Panc1 (cell line): ENCODE data around the gene SLC44A1. TPM values are rescaled to one million over a fixed set of nuclear protein-coding genes. Genes with fewer than 3 reads are reported as not detected.

Source experiments
- ATAC-seq: fragments of 200-7000 bp; cut with Tn5 transposase; 2 replicates; pipeline ENCODE4 v1.9.1; 2020; ENCODE audit warnings: mild to moderate bottlenecking, moderate library complexity
- BruUV-seq: library from RNA; stranded (reverse); fragments of 400-500 nt; replicated peaks from 2 replicates; lab custom pipeline; 2021; lab: Mats Ljungman, UMichigan
- CTCF ChIA-PET: fragments of 300-600 bp; sonication (Branson Sonifier 250); formaldehyde crosslinking; loops from one replicate; lab custom pipeline; 2022; ENCODE audit warnings: antibody characterized with exemption; lab: Charles Lee
- POLR2A ChIA-PET: fragments of 300-600 bp; sonication (Branson Sonifier 250); formaldehyde crosslinking; loops from one replicate; lab custom pipeline; 2022; ENCODE audit warnings: antibody characterized with exemption; lab: Charles Lee
- DNase-seq: peaks from one replicate; pipeline ENCODE4 v3.0.0-alpha.2; 2010; ENCODE audit warnings: low read depth, low spot score
- H3K27ac ChIP-seq: 2 replicates; pipeline ENCODE4 v1.5.1; 2011; ENCODE audit warnings: mild to moderate bottlenecking, low read length, inconsistent platforms
- H3K27me3 ChIP-seq: fragments of 200-500 bp; sonication (Bioruptor generic); 2 replicates; pipeline ENCODE4 v1.6.0; 2014; ENCODE audit warnings: low read length, inconsistent platforms; ENCODE audit not compliant: control insufficient read depth, insufficient read depth
- H3K36me3 ChIP-seq: fragments of 200-500 bp; sonication (Bioruptor generic); 2 replicates; pipeline ENCODE4 v1.5.1; 2014; ENCODE audit warnings: inconsistent platforms, mild to moderate bottlenecking, low read length, moderate library complexity; ENCODE audit not compliant: control insufficient read depth, insufficient read depth
- H3K4me1 ChIP-seq: 2 replicates; pipeline ENCODE4 v1.5.1; 2011; ENCODE audit warnings: inconsistent platforms, mild to moderate bottlenecking, low read length, moderate library complexity; ENCODE audit not compliant: control insufficient read depth, insufficient read depth
- H3K4me3 ChIP-seq, 2 experiments: 2 replicates each; pipeline ENCODE4 v1.5.1; 2011 to 2012; ENCODE audit warnings: low read depth in 2 of 2, low read length in 2 of 2, mild to moderate bottlenecking in 2 of 2, inconsistent platforms in 1 of 2, moderate library complexity in 1 of 2
- H3K9me3 ChIP-seq: fragments of 200-500 bp; sonication (Bioruptor generic); 2 replicates; pipeline ENCODE4 v1.5.1; 2014; ENCODE audit warnings: low read depth, mild to moderate bottlenecking, inconsistent platforms, low read length, moderate library complexity; ENCODE audit not compliant: control insufficient read depth, insufficient read depth
- POLR2AphosphoS5 ChIP-seq: IDR thresholded peaks from 2 replicates; pipeline ENCODE4 v1.6.1; 2012; ENCODE audit warnings: mild to moderate bottlenecking, low read depth, low read length, moderate library complexity
- SIN3A ChIP-seq: IDR thresholded peaks from 2 replicates; pipeline ENCODE4 v1.6.1; 2012; ENCODE audit warnings: low read depth, mild to moderate bottlenecking, low read length, moderate library complexity, borderline replicate concordance; ENCODE audit not compliant: insufficient read depth
- TCF7L2 ChIP-seq: IDR thresholded peaks from 2 replicates; pipeline ENCODE4 v1.6.1; 2011; ENCODE audit warnings: mild to moderate bottlenecking, low read depth, low read length, inconsistent platforms
- in situ Hi-C: cut with HindIII; loops from 2 replicates; pipeline ENCODE4 v1.10.0; 2016; ENCODE audit warnings: low sequenced_read_pairs, low pct_unique_long_range_greater_than_20kb
- intact Hi-C: fragments of 100-400 bp; cut with micrococcal nuclease; formaldehyde crosslinking; loops from one replicate; pipeline ENCODE4 v1.10.0; 2022; ENCODE audit not compliant: unreplicated experiment
- total RNA-seq: library from RNA; stranded (reverse); gene quantifications from one replicate; pipeline ENCODE4 v1.2.1, GENCODE V29; 2021; ENCODE audit not compliant: unreplicated experiment
- TF ChIP-seq, protein P1 (sequence below), 2 experiments: IDR thresholded peaks; 2 replicates each; pipeline ENCODE4 v1.6.1; 2011 to 2012; ENCODE audit warnings: low read depth in 2 of 2, control low read depth in 1 of 2, low read length in 1 of 2, mild to moderate bottlenecking in 1 of 2, moderate library complexity in 1 of 2; ENCODE audit not compliant: insufficient read depth in 1 of 2
- TF ChIP-seq, protein P2 (sequence below): fragments of 450-650 bp; IDR thresholded peaks from 2 replicates; pipeline ENCODE4 v1.5.1; 2017; ENCODE audit warnings: mild to moderate bottlenecking

Gene SLC44A1
- total RNA-seq, 1 experiment from 2014 or later: 8.7 TPM

DNA sequence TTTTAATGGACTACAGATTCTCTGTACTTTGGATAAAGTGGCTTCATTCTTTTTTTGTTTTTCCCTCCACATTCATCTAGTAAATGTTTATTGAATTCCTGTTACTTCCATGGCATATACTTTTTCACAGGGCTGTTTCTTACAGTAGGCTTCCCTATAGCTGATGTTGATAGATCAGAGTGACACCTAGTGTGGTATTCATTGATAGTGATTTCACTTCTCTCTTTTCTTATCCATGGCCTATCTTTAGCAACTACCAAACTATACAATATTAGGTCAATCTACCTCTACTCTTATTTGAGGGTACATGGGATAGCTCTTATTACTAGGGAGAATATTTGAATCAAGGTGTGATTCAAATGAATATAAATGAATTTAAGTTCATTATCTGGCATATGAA is 239.2 kb downstream of the SLC44A1 start:
- no TSS peak for BruUV-seq
- ATAC-seq: no peak

DNA sequence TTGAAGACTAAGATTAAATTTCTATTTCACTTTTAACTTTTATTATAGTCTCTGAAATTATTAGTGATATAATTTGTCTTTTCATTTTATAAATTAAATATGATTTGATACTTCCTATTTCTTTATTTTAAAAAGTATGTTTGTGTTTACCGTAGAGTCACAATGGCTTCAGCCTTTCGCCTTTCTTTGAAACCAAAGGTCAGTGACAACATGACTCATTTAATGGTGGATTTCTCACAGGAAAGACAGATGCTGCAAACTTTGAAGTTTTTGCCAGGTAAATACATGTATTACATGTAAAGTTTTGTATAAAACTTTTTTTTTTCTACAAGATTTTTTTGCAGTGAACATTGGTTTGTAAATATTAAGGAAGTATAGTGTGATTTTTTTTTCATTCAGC is 239.8 kb downstream of the SLC44A1 start:
- H3K4me3 ChIP-seq: no peak overlapping the region
- intact Hi-C loops (no loop called here), in situ Hi-C loops (no loop called here)
- H3K4me1 ChIP-seq: no peaks in the 10 kb centered on the region
- no peaks in the 10 kb centered on the region for H3K27me3 ChIP-seq
- TF ChIP-seq POLR2AphosphoS5 (no peak), TCF7L2 (no peak), SIN3A (no peak)
- TF ChIP-seq, protein P1, sequence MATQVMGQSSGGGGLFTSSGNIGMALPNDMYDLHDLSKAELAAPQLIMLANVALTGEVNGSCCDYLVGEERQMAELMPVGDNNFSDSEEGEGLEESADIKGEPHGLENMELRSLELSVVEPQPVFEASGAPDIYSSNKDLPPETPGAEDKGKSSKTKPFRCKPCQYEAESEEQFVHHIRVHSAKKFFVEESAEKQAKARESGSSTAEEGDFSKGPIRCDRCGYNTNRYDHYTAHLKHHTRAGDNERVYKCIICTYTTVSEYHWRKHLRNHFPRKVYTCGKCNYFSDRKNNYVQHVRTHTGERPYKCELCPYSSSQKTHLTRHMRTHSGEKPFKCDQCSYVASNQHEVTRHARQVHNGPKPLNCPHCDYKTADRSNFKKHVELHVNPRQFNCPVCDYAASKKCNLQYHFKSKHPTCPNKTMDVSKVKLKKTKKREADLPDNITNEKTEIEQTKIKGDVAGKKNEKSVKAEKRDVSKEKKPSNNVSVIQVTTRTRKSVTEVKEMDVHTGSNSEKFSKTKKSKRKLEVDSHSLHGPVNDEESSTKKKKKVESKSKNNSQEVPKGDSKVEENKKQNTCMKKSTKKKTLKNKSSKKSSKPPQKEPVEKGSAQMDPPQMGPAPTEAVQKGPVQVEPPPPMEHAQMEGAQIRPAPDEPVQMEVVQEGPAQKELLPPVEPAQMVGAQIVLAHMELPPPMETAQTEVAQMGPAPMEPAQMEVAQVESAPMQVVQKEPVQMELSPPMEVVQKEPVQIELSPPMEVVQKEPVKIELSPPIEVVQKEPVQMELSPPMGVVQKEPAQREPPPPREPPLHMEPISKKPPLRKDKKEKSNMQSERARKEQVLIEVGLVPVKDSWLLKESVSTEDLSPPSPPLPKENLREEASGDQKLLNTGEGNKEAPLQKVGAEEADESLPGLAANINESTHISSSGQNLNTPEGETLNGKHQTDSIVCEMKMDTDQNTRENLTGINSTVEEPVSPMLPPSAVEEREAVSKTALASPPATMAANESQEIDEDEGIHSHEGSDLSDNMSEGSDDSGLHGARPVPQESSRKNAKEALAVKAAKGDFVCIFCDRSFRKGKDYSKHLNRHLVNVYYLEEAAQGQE (IDR thresholded peaks at IDR 0.05; ENCODE audit: insufficient read depth in 1 of 2, low read depth in 2 of 2, low read length in 1 of 2): no peak
- TF ChIP-seq, protein P2, sequence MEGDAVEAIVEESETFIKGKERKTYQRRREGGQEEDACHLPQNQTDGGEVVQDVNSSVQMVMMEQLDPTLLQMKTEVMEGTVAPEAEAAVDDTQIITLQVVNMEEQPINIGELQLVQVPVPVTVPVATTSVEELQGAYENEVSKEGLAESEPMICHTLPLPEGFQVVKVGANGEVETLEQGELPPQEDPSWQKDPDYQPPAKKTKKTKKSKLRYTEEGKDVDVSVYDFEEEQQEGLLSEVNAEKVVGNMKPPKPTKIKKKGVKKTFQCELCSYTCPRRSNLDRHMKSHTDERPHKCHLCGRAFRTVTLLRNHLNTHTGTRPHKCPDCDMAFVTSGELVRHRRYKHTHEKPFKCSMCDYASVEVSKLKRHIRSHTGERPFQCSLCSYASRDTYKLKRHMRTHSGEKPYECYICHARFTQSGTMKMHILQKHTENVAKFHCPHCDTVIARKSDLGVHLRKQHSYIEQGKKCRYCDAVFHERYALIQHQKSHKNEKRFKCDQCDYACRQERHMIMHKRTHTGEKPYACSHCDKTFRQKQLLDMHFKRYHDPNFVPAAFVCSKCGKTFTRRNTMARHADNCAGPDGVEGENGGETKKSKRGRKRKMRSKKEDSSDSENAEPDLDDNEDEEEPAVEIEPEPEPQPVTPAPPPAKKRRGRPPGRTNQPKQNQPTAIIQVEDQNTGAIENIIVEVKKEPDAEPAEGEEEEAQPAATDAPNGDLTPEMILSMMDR: no peak
- ChIA-PET POLR2A (no interaction called here), CTCF (no interaction called here)
- DNase-seq: no peak
- no peak overlapping the region for H3K27ac ChIP-seq
- no peak for ATAC-seq
- no peaks in the 10 kb centered on the region for H3K9me3 ChIP-seq
- H3K36me3 ChIP-seq: no peaks in the 10 kb centered on the region; the same call in 1 of the 2 replicates
- no TSS peak for BruUV-seq

More for the DNA sequence above, 239.2 kb downstream of the SLC44A1 start:
- ChIA-PET CTCF (no interaction called here), POLR2A (no interaction called here)
- H3K27ac ChIP-seq: no peak overlapping the region
- H3K4me3 ChIP-seq: no peak overlapping the region
- intact Hi-C loops (no loop called here), in situ Hi-C loops (no loop called here)
- H3K27me3 ChIP-seq: no peaks in the 10 kb centered on the region
- no peaks in the 10 kb centered on the region for H3K9me3 ChIP-seq
- no peaks in the 10 kb centered on the region; the same call in 1 of the 2 replicates for H3K36me3 ChIP-seq
- TF ChIP-seq, protein P1 (IDR thresholded peaks at IDR 0.05; ENCODE audit: insufficient read depth in 1 of 2, low read depth in 2 of 2, low read length in 1 of 2): no peak
- no peak for TF ChIP-seq POLR2AphosphoS5
- TF ChIP-seq, protein P2: no peak
- no peak for TF ChIP-seq TCF7L2
- no peak for TF ChIP-seq SIN3A
- no peak for DNase-seq
- H3K4me1 ChIP-seq: no peaks in the 10 kb centered on the region
